HG02938 (cell line): Measurements from ENCODE around the gene SNTG2.
A peak's percentile ranks its signal among the peaks of the same experiment; 100 is the strongest.

Experiments
- ATAC-seq: cut with Tn5 transposase; IDR thresholded peaks from one replicate; pipeline ENCODE4 v1.9.1; 2021; ENCODE audit warnings: mild to moderate bottlenecking, moderate library complexity; ENCODE audit not compliant: unreplicated experiment

Gene SNTG2

DNA sequence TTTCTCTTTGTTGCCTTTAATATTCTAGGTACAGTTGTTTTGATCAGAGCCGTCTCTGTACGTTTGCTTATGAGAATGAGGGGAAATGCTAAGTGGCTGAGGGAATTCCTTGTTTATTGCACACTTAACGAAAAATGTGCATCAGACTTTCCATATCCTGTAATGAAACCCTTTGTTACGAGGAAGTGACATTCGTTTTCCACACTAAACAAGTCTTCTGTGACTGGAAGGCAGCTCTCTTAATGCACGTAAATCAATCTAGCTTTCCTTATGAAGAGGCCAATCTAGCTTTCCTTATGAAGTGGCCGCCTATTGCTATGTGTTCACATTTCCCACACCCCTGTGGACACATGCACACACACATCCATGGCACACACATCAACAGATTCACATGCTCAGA lies 186.2 kb downstream of the SNTG2 start:
- no peak for ATAC-seq

DNA sequence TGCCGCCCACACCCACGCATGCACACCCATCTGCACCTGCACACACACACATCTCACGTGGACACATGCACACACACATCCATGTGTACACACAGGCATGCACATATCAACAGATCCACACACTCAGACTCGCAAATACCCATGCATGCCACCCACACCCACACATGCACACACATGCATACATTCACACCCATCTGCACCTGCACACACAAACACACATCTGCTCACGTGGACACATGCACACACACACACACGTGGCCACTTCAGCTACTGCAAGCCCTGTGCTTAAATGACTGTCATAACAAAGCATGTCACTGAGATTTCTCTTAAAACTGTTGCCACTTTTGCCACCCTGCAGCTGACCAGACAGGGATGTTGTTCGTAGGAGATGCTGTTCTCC lies 186.6 kb downstream of the SNTG2 start:
- no peak for ATAC-seq

DNA sequence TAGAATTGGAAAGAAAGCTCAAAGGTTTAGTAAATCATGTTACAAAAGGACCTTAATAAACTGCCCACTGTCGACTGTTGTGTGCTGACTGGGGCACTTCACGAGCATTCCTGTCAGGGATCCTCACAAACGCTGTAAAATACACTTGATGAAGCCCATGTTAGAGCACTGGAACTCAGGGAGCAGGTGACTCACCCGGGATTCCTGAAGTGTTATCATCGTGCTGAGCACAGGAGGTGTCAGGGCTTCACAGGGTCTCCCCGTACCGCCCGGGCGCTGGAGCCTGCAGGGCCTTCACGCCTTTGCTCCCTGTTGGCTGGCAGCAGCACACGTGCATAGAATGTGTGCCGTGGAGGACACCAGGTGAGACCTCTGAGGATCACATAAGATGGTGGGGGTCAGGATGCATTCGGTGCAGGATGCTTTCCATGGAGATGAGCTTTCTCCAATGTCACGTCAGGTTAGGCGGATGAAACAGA lies 187.3 kb downstream of the SNTG2 start:
- no peak for ATAC-seq

DNA sequence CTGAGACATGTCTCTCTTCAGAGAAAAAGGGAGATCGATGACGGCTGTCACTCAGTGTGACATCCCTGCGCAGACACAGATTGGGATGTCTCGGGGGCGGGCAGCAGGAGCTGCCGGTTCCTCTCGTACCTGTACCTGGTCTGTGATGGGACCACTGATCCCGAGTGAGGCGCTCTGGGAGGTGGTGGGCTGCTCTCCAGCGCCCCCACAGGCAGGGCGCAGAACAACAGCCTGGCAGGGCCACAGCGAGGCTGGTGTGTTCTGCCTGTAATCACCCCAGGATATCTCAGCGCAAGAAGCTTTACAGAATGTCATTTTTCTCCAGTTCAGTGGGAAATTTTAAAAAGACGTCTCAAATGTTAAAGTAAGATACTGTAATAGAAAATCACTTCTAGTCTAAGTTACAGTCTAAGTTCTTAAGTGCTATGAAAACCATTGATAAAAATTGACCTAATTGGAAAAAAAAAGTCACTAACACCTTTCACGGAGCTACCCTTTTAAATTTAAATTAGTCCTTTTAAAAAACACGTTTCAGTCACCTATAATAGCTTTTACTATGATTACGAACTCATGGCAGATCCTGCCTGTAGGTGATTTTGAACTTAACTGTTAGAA lies 189.8 kb downstream of the SNTG2 start:
- ATAC-seq = peak; percentile 72

DNA sequence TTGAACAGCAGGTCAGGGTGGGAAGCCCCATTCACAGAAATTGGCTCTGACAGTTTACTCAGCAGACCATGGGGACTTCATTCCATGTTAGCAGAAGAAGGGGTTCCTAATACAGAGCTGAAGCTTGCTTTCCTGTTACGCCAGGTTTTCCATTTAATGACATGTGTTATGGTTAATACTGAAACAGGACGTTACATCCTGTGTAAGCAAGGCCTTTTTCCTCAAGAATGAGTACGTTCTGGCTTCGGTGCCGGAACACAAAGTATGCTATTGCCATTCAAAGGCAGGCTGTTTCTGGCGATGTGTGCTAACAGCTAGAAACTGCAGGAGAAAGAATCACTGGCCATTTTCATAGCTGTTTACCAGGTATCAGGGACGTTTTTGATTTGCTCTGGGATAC lies 190.4 kb downstream of the SNTG2 start:
- ATAC-seq = no peak

DNA sequence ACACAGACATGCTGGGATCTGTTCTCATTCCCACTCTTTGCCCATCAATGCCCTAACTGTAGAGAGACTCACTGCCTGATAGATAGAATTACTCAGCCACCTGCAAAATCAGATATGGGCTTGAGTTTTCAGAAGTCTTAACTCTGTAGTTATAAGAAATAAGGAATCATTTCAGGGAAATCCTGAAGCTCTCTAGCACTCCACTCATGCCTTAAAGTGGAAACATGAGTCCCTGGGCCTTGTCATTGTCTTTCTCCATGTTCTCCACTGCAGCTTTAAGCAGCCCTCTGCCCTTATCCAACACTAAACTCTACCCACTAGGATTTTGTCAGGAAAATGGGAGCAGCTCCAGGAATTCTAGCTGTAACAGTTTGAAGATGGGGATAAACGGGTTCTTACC lies 192.5 kb downstream of the SNTG2 start:
- no peak for ATAC-seq

DNA sequence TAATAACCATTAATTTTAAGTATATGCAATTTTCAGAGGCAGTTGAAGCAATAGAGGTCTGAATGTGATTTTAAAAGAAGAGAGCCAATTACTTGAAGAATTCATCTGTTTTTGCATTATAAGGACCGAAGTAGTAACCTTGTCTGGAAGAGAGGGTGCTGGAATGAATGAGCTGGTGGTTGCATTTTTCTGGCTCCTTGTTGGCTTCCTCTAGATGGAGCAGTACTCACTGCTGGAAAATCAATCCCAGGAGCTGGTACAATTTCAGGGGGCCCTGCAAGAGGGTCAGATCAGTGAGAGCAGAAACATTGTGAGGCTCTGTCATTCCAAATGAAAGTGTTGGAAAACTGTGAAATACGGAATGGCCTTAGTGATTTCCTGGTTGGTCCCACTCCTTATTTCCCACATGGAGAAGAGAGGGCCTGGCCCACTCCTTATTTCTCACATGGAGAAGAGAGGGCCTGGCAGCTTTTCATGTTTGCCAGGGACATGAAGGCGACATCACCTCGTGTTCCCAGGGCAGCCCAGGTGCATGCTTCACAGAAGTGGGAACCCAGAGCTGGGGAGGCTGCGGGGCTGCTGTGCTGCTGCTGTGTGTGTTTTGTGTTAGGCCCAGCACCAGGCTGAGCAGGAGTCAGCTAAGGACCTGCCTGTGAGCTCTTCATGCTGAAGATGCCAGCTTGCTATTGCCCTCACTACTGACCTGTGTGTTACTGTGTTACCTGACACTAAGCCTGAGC lies 197.4 kb downstream of the SNTG2 start:
- no peak for ATAC-seq

DNA sequence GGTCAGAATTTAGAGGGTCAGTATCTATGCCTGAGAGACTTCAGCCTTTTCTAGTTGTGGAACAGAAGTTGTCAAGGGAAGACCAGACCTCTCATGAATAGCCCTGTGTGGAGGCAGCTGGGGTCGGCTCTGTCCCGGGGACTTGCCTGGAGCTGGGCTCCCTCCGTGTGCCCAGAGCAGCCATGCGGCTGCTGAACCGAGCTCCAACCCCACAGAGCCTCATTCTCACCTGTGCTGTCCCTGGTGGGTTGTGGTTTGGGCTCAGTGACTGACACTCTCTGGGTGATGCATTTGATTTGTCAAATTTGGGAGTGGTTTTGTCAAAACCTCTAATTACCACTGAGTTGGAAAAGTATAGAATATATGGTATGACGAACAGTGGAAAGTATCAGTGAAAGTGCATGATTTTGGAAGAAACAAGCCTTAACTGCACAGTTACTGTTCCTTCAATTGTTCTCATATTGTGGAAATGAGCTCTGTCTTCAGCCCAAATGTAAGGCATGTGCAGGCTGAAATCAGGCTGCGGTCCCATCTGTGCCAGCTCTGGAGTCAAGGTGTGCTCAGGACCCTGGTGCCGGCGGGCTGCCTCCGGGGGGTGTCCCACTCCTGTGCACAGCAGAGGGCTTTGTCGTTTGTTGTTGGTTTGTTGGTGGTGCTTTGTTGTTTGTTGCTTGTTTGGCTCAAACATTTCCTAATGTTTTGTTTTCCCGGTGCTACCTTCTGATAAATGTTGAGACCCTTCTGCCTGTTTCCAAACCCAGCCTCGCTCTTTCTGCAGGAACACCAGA lies 200.3 kb downstream of the SNTG2 start:
- ATAC-seq = no peak

DNA sequence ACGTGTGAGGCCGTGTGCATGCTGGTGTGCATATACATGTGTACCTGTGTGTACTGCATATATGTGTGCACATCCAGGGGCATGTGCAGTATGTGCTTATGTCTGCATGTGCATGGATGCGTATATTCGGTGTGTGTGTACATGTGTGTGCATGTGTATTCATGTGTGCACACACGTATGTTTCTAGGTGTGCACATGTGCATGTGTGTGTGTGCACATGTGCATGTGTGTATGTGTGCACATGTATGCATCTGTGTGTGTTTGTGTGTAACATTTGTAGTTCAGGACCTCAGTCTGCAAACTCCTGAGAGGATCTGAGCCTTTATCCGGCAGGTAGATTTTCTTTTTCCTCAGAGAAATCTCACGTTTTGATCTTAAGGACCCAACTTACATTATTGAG lies 201.7 kb downstream of the SNTG2 start:
- no peak for ATAC-seq

DNA sequence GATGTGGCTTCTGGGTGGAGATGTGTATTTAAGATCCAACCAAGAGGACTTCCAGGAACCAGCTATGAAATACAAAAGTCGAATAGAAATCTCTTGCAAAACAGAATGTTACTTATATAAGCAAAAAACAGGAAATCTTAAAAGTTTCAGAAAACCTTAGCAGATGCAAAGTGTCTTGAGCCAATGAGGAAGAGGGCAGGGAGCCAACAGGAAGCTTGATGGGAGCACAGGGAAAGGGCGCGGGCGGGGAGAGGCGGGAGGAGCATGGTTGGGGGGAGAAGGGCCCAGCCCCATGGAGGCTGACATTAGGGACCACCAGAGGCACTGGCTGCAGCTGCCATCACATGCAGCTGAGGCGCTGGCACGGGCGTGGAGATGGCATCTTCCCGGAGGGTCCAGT lies 203.3 kb downstream of the SNTG2 start:
- no peak for ATAC-seq

DNA sequence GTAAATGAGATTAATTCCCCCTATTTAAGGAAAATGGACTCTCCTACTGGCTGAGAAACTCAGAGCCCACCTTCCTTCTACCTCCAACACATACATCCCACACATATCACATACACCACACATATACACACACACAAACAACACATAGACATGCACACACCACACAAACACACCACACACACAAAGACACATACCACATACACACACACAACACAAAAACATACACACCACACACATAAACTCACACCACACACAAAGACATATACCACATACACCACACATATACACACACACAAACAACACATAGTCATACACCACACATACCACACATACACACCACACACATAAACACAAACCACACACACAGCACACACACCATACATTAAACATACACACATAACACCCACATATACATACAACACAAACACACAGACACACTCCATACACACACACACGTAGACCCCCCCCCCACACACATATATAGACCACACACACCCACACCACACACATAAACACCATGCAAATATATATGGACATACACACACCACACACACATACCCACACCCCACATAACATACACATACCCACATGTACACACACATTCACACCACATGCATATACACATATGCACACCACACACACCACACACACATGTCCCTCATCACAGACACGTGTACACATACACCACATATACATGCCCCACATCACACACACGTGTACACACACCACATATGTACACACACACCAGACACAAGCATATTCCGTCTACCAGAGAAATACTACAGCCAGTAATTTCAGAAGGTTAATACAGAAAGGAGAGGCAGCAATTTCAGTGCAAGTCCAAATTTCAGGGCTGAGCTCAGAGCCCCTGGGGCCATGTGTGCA lies 204.3 kb downstream of the SNTG2 start:
- no peak for ATAC-seq

DNA sequence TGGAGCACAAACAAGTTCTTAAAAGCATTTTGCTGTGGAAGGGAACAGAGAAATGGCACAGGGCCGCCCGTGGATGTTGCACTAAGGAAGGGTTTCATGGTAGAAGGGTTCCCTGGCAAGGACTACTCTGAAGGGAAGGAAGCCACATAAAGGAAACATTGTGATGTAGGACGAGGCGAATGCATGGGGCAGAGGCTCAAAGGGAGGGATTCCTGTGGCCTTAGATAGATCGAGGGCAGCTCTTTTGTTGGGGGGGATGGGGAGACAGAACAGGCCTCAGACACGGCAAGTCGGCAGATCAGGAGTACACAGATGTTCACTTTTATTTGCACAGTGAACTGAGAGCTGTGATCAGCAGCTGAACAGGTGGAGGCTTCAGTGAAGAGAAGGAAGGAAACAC lies 205.4 kb downstream of the SNTG2 start:
- ATAC-seq = no peak

DNA sequence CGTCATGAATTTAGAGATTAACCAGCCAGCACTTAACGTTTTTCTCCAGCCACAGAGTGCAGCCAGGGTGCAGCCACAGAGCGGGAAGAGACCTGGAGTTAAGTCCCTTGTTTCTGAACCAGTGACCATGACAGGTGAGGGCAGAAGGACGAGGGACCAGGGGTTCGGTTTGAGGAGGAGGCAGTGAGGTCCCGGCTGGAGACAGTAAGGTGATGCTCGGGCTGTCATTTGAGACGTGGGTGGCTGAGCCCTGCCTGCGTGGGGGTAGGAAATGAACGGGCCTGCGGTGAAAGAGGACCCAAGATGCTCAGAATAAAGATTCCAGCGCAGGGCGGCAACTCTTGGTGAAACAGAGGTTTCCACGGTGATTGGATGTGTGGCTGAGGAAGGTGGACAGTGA lies 205.9 kb downstream of the SNTG2 start:
- ATAC-seq = no peak

DNA sequence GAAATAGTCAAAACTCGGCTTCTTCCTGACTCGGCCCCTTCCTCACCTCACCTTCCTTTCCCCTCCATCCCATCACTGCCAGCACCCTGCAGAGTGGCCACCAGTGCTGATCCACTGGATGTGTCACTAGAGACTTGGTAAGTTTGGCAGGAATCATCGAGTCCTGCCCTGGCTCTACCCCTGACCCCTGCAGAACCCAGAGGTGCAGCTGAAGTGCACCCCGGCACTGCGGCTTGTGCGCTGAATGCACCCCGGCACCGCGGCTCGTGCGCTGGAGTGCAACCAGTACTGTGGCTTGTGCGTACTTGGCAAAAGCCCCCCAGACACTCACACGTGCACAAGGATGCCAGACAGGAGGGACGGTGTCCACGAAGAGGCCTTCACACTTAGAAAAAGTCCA lies 206.5 kb downstream of the SNTG2 start:
- ATAC-seq = no peak

DNA sequence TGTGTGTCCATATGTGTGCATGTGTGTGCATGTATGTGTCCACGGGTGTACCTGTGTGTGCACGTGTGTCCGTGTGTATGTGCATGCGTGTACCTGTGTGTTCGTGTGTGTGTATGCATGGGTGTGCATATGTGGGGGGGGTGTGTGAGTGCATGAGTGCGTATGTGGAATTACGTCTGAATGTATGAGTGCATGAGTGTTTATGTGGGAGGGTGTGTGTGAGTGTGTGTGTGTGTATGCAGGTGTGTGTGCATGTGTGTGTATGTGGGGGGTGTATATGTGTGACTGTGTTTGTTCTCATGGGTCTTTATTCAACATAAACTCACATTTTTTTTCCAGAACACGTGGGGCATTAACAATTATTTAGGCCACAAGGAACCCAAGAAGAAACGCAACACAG lies 208.4 kb downstream of the SNTG2 start:
- ATAC-seq = no peak

DNA sequence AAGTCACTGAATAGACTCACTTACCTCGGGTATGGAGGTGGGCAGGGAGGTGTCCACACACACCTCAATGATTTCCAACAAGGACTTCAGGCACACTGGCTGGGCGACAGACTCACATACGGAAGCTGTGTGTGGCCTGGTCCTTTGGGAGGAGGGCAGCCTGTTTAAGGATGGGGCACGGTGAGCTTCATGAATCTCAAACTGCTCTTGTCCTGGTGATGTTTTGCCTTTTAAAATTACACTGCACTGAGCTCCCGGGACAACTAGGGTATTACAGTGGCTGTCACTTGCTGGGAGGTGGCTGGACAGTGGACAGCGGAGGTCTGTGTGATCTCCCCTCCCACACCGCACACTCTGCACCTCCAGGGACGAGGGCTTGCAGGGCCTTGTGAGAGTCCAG lies 211.6 kb downstream of the SNTG2 start:
- no peak for ATAC-seq

DNA sequence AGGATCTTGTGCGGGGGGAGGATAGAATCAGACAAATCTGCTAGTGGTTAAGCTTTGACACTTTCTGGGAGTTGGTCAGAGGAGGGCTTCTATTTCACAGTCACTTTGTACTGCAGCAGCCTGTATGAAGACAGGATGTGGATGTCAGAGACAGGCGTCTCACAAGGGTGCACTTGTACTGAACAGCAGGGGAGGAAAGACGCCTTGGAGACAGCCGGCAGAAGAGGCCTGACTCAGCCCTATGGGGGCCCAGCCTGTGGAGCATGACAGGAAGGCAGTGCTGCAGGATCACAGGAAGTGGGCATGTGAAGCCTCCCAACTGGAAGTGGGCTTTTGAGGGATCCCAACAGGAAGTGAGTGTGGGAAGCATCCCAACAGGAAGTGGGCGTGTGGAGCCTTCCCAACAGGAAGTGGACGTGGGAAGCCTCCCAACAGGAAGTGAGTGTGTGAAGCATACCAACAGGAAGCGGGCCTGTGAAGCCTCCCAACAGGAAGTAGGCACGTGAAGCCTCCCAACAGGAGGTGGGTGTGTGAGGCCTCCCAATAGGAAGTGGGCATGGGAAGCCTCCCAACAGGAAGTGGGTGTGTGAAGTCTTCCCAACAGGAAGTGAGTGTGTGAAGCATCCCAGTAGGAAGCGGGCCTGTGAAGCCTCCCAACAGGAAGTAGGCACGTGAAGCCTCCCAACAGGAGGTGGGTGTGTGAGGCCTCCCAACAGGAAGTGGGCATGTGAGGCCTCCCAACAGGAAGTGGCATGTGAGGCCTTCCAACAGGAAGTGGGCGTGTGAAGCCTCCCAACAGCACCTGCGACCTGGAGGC lies 212.3 kb downstream of the SNTG2 start:
- no peak for ATAC-seq

DNA sequence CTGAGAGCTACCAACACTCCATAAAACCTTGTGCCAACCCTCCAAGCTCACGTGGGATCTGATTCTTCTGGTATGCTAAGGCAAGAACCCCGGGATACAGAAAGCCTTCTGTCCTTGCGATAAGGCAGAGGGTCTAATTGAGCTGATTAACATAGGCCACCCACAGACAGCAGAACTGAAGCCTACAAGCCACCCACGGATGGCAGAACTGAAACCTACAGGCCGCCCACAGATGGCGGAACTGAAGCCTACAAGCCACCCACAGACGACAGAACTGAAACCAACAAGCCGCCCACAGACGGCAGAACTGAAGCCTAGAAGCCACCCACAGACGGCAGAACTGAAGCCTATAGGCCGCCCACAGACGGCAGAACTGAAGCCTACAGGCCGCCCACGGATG lies 216.3 kb downstream of the SNTG2 start:
- no peak for ATAC-seq

DNA sequence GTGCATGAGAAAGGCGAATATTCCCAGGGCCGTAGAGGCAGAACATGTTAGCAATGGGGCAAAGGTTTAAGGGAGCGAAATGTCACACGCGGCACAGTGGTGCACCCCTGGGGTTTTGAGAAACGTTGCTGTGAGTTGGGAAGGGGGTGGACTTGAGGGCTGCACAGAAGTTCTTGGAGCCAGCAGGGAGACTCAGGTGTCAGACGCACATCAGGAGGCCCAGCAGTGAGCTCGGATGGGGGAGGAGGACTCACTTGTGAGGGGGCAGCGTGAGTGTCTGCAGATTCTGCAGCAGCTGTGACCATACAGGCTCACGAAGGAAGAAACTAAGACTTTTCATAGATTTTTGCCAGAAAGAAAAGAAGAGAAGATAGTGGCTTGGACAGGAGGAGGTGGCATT lies 218.2 kb downstream of the SNTG2 start:
- no peak for ATAC-seq

DNA sequence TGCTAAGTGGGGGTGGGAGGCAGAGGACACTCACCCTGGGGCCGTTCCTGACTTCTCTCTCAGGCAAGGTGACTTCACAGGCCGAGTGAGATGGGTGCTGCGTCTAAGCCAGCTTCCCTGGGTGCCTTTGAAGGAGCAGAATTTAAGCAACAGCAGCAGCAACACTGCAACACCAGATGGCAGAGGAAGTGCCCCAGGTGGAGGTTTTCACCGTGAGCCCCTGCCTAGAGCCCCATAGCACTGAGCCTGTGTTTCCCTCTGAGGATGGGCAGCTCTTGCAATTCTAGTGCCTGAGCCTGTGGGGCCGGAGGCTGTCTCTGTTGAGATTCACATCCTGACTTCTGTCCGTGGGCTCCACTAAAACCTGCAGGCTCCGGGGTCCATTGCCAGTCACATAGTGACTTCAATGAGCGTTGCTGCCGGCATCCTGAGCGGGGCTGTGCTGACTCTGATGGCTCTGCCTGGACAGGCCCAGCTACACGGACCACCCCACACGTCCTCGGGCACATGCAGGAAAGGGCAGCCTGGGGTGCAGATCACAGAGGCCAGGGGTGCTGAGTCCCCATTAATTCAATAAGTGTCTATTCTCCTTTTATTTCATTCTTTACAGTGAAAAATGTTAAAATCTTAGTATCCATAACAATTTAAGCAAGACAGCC lies 218.8 kb downstream of the SNTG2 start:
- ATAC-seq = no peak
